Ishikawa (cell line): ENCODE data around the gene OLFML2B.

ENCODE experiments used
- CREB1 ChIP-seq: IDR thresholded peaks from 2 replicates; pipeline ENCODE4 v1.6.1; 2012; ENCODE audit warnings: low read depth
- EGR1 ChIP-seq: IDR thresholded peaks from 2 replicates; pipeline ENCODE4 v1.6.1; 2012
- EP300 ChIP-seq: IDR thresholded peaks from 2 replicates; pipeline ENCODE4 v1.6.1; 2012; ENCODE audit warnings: borderline replicate concordance
- FOXM1 ChIP-seq: IDR thresholded peaks from 2 replicates; pipeline ENCODE4 v1.6.1; 2012; ENCODE audit warnings: low read depth, borderline replicate concordance
- RAD21 ChIP-seq: IDR thresholded peaks from 2 replicates; pipeline ENCODE4 v1.6.1; 2012; ENCODE audit warnings: low read depth
- YY1 ChIP-seq: IDR thresholded peaks from 2 replicates; pipeline ENCODE4 v1.6.1; 2012; ENCODE audit warnings: low read depth

- TF ChIP-seq EP300 (no peak), FOXM1 (no peak), CREB1 (no peak), RAD21 (no peak), EGR1 (no peak), YY1 (no peak)
Observed at GRCh38 chr1:162059721-162060120, 36.1 kb upstream of the OLFML2B start.
